G401.6 (cell line): ENCODE measurements around the gene PKP4.
"Not testable (repeated sequence)": the region's sequence is repeated elsewhere in the genome, so short reads cannot be mapped to it uniquely, and the experiment has no call there.

ENCODE experiments used
- FAIRE-seq: peaks from 2 replicates; lab custom pipeline; 2012; peaks lifted over from hg19 to GRCh38; lab: Jason Lieb, UNC

Gene PKP4

DNA sequence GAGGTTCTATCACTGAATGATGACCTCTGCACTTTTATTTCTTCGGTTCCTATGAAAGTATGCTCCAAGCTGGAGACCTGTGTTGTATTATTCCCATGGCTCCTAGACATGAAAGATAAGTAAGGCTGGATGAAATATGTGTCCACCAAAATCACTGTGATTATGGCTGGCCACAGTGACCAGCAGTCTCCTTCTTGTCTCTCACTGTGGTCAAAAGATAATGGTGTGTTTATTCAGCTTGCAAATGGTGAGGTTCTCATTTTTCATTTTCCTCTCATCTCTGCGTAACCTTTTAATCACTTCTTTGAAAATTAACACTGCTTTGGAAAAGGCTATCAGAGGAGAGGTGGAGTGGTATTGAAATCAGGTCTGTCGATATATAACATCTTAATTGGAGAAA, 230.6 kb downstream of the PKP4 start:
- FAIRE-seq = no peak

GRCh38 chr2:158688721-158689120, 232.0 kb downstream of the PKP4 start:
- FAIRE-seq = no peak

DNA sequence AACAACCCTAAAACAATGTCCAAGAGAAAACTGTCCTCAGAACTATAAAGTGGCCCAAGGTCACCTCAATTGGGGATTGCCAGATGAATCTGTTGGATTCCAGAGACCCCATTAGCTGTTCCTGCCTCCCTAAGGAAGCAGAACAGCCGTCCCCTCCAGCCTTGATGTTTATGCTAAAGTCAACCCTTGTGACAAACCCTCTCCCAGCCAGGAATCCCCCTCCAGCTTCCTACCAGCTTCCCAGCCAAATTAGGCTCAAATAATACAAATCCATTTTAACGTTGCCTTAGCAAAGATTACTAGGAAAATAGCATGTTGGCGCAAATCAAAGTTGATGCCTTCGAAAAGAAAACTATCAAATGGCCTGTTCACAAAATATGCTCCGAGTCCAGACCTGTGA, 232.6 kb downstream of the PKP4 start:
- no peak for FAIRE-seq

GRCh38 chr2:158690823-158691222, 234.1 kb downstream of the PKP4 start:
- FAIRE-seq = no peak

DNA sequence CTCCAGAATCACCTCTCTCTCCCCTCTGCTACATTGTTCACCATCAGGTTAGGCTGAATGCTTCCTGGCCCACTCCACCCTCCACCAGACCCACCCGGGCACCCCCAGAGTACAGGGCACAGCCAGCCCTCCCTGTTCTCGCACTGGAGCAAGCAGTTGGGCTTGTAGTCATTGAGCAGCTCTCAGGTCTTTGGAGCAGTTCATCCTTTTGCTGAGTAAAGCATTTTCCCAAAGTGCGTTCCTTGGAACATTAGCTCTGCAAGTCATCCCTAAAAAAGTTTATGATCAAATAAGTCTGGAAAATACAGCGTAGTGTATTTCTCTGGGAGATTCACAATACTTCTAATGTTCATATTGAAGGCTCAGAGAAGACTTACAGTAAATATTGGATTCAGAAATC, 234.9 kb downstream of the PKP4 start:
- FAIRE-seq = no peak

- no peak for FAIRE-seq
Observed at GRCh38 chr2:158692372-158693103, 235.8 kb downstream of the PKP4 start.

GRCh38 chr2:158693476-158693875, 236.7 kb downstream of the PKP4 start:
- FAIRE-seq = no peak

DNA sequence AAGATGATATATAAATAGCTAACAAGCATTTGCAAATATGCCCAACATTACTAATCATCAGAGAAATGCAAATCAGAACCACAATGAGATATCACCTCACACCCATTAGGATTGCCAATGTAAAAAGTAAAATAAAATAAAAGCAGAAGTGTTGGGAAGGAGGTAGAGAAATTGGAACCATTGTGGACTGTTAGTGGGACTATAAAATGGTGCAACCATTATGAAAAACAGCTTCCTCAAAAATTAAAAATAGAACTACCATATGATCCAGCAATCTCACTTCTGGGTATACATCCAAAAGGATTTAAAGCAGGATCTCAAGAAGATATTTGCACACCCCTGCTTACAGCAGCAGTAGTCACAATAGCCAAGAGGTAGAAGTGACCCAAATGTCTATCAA, 238.6 kb downstream of the PKP4 start:
- no peak for FAIRE-seq

DNA sequence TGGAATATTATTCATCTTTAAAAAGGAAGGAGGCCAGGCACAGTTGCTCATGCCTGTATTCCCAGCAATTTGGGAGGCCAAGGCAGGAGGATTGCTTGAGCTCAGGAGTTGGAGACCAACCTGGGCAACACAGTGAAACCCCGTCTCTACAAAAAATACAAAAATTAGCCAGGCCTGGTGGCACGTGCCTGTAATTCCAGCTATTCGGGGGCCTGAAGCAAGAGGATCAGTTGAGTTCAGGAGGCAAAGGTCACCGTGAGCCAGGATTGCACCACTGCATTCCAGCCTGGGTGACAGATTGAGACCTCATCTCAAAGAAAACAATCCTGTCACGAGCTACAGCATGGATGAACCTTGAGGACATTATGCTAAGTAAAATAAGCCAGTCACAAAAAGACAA, 239.0 kb downstream of the PKP4 start:
- not testable (repeated sequence) for FAIRE-seq

DNA sequence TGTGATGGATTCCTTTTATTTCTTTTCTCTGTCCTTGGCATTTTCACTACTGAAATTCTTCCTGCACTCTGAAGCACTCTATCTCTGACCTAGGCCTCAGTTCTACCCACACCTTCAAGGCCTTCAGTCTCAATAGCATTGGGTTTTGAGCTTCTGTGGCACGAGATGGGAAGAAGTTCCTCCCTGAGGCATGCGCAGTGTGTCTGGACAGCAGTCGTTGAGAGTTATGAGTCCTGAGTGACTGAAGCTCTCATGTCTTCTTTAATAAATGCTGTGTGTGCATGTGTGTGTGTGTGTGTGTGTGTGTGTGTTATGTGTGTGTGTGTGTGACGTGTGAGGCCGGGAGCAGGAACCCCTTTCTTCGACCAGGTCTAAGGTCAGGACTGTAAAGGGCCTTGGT, 242.6 kb downstream of the PKP4 start:
- no peak for FAIRE-seq

DNA sequence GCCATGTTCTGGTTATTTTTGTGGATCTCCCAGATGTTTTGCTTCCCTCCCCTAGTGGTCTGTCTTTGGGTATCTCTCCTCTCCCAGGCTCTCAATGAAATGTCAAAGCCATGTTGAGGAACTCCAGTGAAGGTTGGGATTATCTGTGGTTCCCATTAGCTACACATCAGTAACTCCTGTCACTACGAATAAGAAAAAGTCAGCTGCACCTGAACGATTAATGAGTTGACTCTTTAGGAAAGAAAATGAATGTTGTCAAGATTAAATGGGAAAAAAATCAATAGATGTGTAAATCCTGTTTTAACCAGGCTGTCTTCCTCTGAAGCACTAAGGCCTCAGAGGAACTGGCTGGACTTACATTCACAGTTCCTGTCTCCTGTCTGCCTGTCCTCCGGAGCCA, 244.3 kb downstream of the PKP4 start:
- FAIRE-seq = no peak

DNA sequence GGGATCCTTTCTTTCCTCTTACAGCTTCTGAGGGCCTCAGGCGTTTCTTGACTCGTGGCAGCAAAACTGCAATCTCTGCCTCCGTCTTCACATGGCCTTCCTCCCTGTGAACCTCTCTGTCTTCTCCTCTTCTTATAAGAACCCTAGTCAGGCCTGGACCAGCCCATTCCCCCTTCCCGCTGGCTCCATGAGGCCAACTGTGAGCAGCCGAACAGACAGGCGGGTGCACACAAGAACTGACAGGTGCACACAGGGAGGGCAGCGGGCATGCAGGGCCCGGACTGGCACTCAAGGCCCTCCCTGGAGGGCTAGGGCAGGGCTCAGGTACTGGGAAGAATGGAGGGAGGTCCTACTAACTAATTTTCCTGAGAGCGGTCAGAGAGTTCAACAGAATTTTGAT, 246.0 kb downstream of the PKP4 start:
- FAIRE-seq = no peak

DNA sequence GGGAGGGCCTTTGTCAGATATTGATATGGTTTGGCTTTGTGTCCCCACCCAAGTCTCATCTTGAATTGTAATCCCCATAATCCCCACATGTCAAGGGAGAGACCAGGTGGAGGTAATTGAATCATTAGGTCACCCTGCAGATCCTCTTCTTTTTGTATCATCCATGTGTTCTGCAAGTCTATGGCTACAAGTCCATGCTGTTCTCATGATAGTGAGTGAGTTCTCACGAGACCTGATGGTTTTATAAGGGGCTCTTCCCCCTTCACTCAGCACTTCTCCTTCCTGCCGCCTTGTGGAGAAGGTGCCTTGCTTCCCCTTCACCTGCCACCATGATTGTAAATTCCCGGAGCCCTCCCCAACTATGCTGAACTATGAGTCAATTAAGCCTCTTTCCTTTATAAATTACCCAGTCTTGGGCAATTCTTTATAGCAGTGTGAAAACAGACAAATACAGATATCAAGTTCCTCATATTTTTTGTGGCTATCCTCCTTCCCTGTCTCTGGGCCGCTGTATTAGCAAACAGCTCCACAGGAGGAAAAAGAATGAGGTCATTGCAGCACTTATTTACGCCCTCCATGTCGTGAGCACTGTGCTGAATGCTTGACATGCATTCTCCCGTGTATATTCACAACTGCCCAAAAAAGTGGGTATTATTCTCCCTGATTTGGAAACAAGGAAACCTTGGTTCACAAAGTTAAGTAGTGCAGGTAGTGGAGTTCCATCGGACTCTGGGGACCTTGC, 248.1 kb downstream of the PKP4 start:
- not testable (repeated sequence) for FAIRE-seq

- FAIRE-seq = no peak
Observed at GRCh38 chr2:158712791-158713522, 256.2 kb downstream of the PKP4 start.

- no peak for FAIRE-seq
Observed at GRCh38 chr2:158713523-158714138, 256.9 kb downstream of the PKP4 start.

GRCh38 chr2:158714420-158714819, 257.7 kb downstream of the PKP4 start:
- no peak for FAIRE-seq

DNA sequence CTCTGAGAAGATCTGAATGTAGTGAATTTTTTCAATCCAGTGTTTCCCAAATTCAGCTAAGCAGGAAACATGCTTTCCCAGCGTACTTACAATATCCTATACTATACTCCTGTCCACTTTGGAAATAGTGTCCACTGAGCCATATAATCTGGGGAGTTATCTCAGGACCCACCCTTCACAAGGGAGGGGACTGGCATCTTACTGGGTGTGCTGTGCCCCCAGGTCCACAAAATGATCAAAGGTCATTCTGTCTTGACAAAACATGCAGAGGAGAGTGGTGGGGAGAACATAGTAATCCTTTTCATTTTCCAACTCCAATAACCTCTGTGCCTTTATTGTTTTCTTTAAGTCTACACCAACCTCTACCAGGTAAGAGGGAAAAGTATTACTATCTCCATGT, 258.6 kb downstream of the PKP4 start:
- FAIRE-seq = no peak

- FAIRE-seq = no peak
Observed at GRCh38 chr2:158716121-158716791, 259.5 kb downstream of the PKP4 start.

- no peak for FAIRE-seq
Observed at GRCh38 chr2:158716921-158717320, 260.2 kb downstream of the PKP4 start.

DNA sequence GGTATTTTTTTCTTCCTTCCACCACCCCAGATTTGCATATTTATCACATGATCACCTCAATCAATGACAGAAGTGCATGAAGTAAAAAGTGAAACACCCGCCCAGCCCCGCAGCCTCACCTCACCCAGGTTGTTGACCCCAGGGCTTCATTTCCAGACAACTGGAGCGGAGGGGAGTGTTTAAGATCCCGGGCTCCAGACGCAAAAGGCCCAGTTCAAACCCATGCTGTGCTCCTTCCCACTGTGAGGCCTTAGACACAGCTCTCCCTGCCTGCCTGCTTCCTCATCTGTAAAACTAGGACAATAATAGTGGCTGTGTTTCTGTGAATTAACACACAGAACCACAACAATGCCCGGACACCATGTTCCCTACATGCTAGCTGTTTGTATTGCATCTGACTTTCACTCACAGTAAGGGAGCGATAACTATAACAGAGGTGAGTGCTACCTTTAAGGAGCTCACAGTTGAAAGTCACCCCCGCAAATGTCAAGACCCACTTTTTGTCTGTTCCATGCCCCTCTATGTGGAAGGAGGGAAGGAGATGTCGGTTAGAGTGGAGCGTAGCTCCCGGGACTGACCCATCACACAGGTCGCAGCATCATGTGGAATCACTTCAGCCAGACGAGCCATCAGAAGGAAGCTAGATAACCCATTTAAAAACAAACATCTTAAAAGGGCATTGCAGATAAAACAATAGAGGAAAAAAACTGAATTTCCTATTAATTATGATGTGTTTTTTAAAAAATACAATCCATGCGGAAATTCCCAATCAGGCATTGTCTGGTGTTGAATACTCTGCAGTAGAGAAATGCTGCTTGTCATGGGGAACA, 260.8 kb downstream of the PKP4 start:
- no peak for FAIRE-seq

GRCh38 chr2:158718196-158718585, 261.4 kb downstream of the PKP4 start:
- no peak for FAIRE-seq
